Sigmoid colon (tissue), 4 donors: ENCODE measurements around the gene TP53I13.

ENCODE experiments used
- CTCF ChIP-seq, 4 experiments: fragments of 450-650 bp in 3 of 4; fragments of 200-600 bp in 1 of 4; IDR thresholded peaks; one replicate each; pipeline ENCODE4 v1.5.1; 2016 to 2019; ENCODE audit warnings: antibody characterized with exemption in 4 of 4, mild to moderate bottlenecking in 3 of 4, moderate library complexity in 2 of 4
- EP300 ChIP-seq, 4 donors: sonication (generic); formaldehyde crosslinking; IDR thresholded peaks; one replicate each; pipeline ENCODE4 v1.6.1; 2017; ENCODE audit warnings: antibody characterized with exemption in 4 of 4
- POLR2A ChIP-seq, 2 donors: fragments of 450-650 bp; IDR thresholded peaks; one replicate each; pipeline ENCODE4 v1.6.1; 2016; ENCODE audit warnings: antibody characterized with exemption in 2 of 2, mild to moderate bottlenecking in 2 of 2, moderate library complexity in 2 of 2
- POLR2AphosphoS5 ChIP-seq, 4 donors: sonication (generic); formaldehyde crosslinking; IDR thresholded peaks; one replicate each; pipeline ENCODE4 v1.6.1; 2017; ENCODE audit warnings: antibody characterized with exemption in 4 of 4

- TF ChIP-seq POLR2A (IDR thresholded peaks at IDR 0.05) (no peak), CTCF (IDR thresholded peaks at IDR 0.05) (no peak), POLR2AphosphoS5 (IDR thresholded peaks at IDR 0.05) (no peak), EP300 (IDR thresholded peaks at IDR 0.05) (no peak)
These were observed 44.1 kb downstream of the TP53I13 start for GRCh38 chr17:29612404-29613280.
